Activated CD4-positive, alpha-beta T cell treated with anti-CD3 and anti-CD28 coated beads, Interleukin-2, amount 10 ng/mL, durations not matched to agents 7 days and 5 days (primary cell): ENCODE results near the gene PEX11G. TPM values are rescaled to one million over a fixed set of nuclear protein-coding genes. Genes with fewer than 3 reads are reported as not detected.
A peak's percentile ranks its signal among the peaks of the same experiment; 100 is the strongest.

Source experiments
- CTCF ChIA-PET: fragments of 350-600 bp; sonication (Branson Sonifier 250); formaldehyde crosslinking; loops from one replicate; lab custom pipeline; 2021; ENCODE audit warnings: antibody characterized with exemption; lab: Charles Lee
- POLR2A ChIA-PET: fragments of 350-600 bp; sonication (Branson Sonifier 250); formaldehyde crosslinking; loops from one replicate; lab custom pipeline; 2021; ENCODE audit warnings: antibody characterized with exemption; lab: Charles Lee
- DNase-seq: peaks from one replicate; pipeline ENCODE4 v3.0.0-alpha.2; 2020
- H3K27ac Mint-ChIP-seq: one replicate; pipeline ENCODE4 v1.8.0; 2021; ENCODE audit warnings: mild to moderate bottlenecking, moderate library complexity, mixed read lengths
- H3K27me3 Mint-ChIP-seq: one replicate; pipeline ENCODE4 v1.8.0; 2021; ENCODE audit warnings: mixed read lengths
- H3K36me3 Mint-ChIP-seq: one replicate; pipeline ENCODE4 v1.8.0; 2021; ENCODE audit warnings: low read depth, mixed read lengths
- H3K4me1 Mint-ChIP-seq: one replicate; pipeline ENCODE4 v1.8.0; 2021; ENCODE audit warnings: mixed read lengths
- H3K4me3 Mint-ChIP-seq: one replicate; pipeline ENCODE4 v1.8.0; 2021; ENCODE audit warnings: mild to moderate bottlenecking, moderate library complexity, mixed read lengths
- H3K9me3 Mint-ChIP-seq: one replicate; pipeline ENCODE4 v1.8.0; 2021; ENCODE audit warnings: mixed read lengths
- total RNA-seq, 2 experiments: library from RNA; stranded (reverse); gene quantifications; one replicate each; pipeline ENCODE4 v1.2.3, GENCODE V29; 2021

PEX11G gene
- total RNA-seq, 2 experiments from 2014 or later: 0.46 to 0.67 TPM

DNA sequence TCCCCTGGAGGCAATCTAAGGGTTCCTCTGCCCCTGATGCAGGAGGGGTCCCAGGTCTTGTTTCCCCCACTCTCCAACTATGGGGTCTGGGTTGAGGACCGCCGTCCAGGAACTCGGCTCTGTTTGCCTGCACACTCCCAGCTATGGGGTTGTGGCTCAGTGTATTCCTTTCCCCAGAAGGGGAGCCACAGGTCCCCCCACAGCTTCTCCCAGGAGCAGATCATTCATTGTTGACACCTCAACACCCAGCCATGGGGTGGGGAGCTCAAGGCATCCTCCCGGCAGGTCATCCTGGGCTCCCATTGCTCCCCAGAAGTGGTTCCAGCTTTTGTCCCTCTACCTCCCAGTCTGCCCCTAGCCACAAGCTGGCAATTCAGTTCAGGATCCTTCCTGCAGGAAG lies 28.0 kb upstream of the PEX11G start:
- Mint-ChIP-seq H3K4me3 (peak overlapping the region; percentile 64), H3K36me3 (no peaks in the 10 kb centered on the region), H3K27me3 (peaks cover 25% of the 10 kb centered on the region), H3K27ac (no peak overlapping the region), H3K9me3 (no peaks in the 10 kb centered on the region), H3K4me1 (peaks cover 11% of the 10 kb centered on the region)
- POLR2A ChIA-PET: no interaction called here
- CTCF ChIA-PET: interaction anchor here (0.6 kb wide), 1 partner anchor 415 kb away, joined by 3 read pairs; no protein-coding TSS in a partner anchor
- no peak for DNase-seq

GRCh38 chr19:7516333-7516732 lies 27.5 kb upstream of the PEX11G start:
- Mint-ChIP-seq H3K9me3 (no peaks in the 10 kb centered on the region), H3K27ac (no peak overlapping the region)

DNA sequence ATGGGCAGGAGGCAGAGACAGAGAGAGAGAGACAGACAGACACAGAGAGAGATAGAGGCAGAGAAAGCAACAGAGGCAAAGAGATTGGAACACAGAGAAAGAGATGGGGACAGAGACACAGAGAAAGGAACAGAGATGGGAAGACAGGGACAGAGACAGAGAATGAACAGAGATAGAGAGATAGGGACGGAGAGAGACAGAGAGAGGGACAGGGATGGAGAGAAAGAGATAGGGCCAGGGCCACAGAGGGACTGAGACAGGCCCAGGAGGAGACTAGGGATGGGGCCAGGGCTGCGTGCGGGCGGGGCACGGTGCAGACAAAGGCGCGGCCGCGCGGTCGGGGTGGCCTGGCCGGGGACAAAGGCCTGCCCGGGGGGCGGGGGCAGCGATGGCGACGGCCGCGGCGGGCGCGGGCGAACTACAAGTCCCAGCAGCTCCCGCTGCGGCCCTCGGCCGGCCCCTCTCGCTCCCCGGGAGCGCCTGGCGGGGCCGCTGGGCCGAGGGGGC lies 26.9 kb upstream of the PEX11G start, which contains the start of gene ZNF358:
TSS of gene ZNF358 (plus strand) at position 459 of the 507 bp plus-strand sequence. CDS start 3,140 bp downstream, outside the sequence.
- DNase-seq: peak; percentile 33

More at GRCh38 chr19:7516333-7516732, 27.5 kb upstream of the PEX11G start:
- no peaks in the 10 kb centered on the region for H3K36me3 Mint-ChIP-seq
- H3K27me3 Mint-ChIP-seq: peaks cover 25% of the 10 kb centered on the region
- POLR2A ChIA-PET: interaction anchor here (0.6 kb wide), 1 partner anchor 151 kb away, joined by 3 read pairs; no protein-coding TSS in a partner anchor
- peak overlapping the region; percentile 64 for H3K4me3 Mint-ChIP-seq
- CTCF ChIA-PET: interaction anchor here (0.6 kb wide), 1 partner anchor 415 kb away, joined by 3 read pairs; no protein-coding TSS in a partner anchor
- DNase-seq: no peak
- peaks cover 8% of the 10 kb centered on the region for H3K4me1 Mint-ChIP-seq

GRCh38 chr19:7515110-7515644 lies 26.3 kb upstream of the PEX11G start:
- ChIA-PET CTCF (no interaction called here), POLR2A (no interaction called here)
- DNase-seq: no peak
- Mint-ChIP-seq H3K4me1 (peaks cover 7% of the 10 kb centered on the region), H3K27me3 (peaks cover 25% of the 10 kb centered on the region), H3K4me3 (peak overlapping the region; percentile 59), H3K9me3 (no peaks in the 10 kb centered on the region), H3K27ac (peak overlapping the region; percentile 61), H3K36me3 (no peaks in the 10 kb centered on the region)

More for the DNA sequence above, 26.9 kb upstream of the PEX11G start, which contains the start of gene ZNF358:
- Mint-ChIP-seq H3K4me3 (peak within 1 kb of the TSS; percentile 64), H3K36me3 (no peaks in the 10 kb centered on the region), H3K9me3 (no peaks in the 10 kb centered on the region), H3K4me1 (peaks cover 7% of the 10 kb centered on the region), H3K27me3 (peaks cover 25% of the 10 kb centered on the region), H3K27ac (peak within 1 kb of the TSS; percentile 61)
- CTCF ChIA-PET: no interaction called here
- POLR2A ChIA-PET: interaction anchor here (0.6 kb wide), 1 partner anchor 151 kb away, joined by 3 read pairs; no protein-coding TSS in a partner anchor

DNA sequence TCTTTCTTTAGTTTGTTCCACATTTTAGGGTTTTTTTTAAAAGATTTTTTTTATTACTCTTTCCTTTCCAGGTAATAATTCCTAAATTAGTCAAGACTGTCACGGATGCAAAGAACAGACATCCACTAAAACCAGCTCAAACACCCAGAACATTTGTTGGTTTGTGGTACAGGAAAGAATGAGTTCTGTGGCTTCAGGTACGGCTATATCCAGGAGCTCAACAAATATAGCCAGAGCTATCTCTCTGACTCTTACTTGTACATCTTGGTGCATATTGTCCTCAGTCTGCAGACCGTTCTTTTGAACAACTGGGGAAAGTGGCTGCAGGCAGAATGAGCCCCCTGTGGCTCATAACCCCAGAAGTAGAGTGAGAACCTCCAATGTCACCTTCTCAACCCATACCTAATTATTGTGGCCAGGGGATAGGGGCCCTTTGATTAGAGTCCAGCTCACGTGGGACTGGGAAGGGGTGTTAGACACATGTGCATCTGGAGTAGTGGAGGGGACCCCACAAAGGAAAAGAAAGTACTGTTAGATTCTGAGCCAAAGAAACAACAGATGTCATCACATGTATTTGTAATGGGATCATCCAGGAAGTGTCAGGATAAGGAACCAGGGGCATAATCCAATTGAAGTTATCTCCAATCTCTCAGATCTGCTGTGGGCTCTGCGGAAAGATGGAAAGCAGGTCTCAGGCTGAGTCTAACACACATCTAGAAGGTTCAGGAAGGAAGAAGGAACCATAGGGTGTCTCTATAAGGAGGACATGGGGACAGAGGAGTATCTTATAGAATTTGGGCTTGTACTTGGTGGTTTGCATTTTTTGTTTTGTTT lies 25.2 kb upstream of the PEX11G start:
- no peak overlapping the region for H3K27ac Mint-ChIP-seq
- CTCF ChIA-PET: interaction anchor here (1.2 kb wide), 1 partner anchor 116 kb away, joined by 3 read pairs; no protein-coding TSS in a partner anchor
- H3K36me3 Mint-ChIP-seq: no peaks in the 10 kb centered on the region
- no peak overlapping the region for H3K4me3 Mint-ChIP-seq
- DNase-seq: no peak
- POLR2A ChIA-PET: no interaction called here
- H3K9me3 Mint-ChIP-seq: no peaks in the 10 kb centered on the region
- H3K4me1 Mint-ChIP-seq: peaks cover 7% of the 10 kb centered on the region
- peaks cover 25% of the 10 kb centered on the region for H3K27me3 Mint-ChIP-seq

GRCh38 chr19:7512400-7512851 lies 23.6 kb upstream of the PEX11G start:
- H3K27me3 Mint-ChIP-seq: peaks cover 22% of the 10 kb centered on the region
- no peaks in the 10 kb centered on the region for H3K36me3 Mint-ChIP-seq
- H3K4me1 Mint-ChIP-seq: peaks cover 7% of the 10 kb centered on the region
- no peaks in the 10 kb centered on the region for H3K9me3 Mint-ChIP-seq
- DNase-seq: no peak
- CTCF ChIA-PET: interaction anchor here (0.9 kb wide), 1 partner anchor 9 kb away, joined by 3 read pairs; no protein-coding TSS in a partner anchor
- POLR2A ChIA-PET: no interaction called here
- no peak overlapping the region for H3K27ac Mint-ChIP-seq
- no peak overlapping the region for H3K4me3 Mint-ChIP-seq

GRCh38 chr19:7509625-7510024 lies 20.8 kb upstream of the PEX11G start:
- DNase-seq: peak; percentile 45
- H3K27ac Mint-ChIP-seq: no peak overlapping the region
- H3K4me1 Mint-ChIP-seq: peaks cover 14% of the 10 kb centered on the region
- H3K9me3 Mint-ChIP-seq: no peaks in the 10 kb centered on the region
- no peaks in the 10 kb centered on the region for H3K36me3 Mint-ChIP-seq
- POLR2A ChIA-PET: no interaction called here
- CTCF ChIA-PET: interaction anchor here (1.8 to 2.1 kb wide), 2 partner anchors 13 to 25 kb away, joined by 5 to 9 read pairs; partner anchors contain the start of gene MCOLN1
- no peak overlapping the region for H3K4me3 Mint-ChIP-seq
- H3K27me3 Mint-ChIP-seq: peaks cover 13% of the 10 kb centered on the region

DNA sequence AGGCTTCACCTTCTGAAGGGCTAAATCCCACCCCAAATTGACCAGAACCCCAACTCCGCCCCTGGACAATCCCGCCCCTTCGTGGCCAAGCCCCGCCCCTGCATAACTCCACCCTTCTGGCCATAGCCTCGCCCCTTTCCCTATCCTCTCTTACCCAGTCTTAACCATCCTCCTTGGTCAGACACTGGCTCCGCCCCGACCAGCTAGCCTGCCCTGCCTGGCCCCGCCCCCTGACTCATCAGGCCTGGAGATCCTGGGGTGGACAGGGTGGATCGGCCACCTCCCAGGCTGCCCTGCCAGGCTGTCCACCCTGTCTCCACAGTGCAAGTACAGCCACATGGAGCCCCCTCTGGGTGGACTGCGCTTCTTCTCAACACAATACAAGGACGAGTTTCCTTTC lies 19.0 kb upstream of the PEX11G start:
- H3K27ac Mint-ChIP-seq: no peak overlapping the region
- POLR2A ChIA-PET: no interaction called here
- H3K27me3 Mint-ChIP-seq: peaks cover 12% of the 10 kb centered on the region
- DNase-seq: no peak
- no peaks in the 10 kb centered on the region for H3K9me3 Mint-ChIP-seq
- H3K4me1 Mint-ChIP-seq: peaks cover 14% of the 10 kb centered on the region
- CTCF ChIA-PET: interaction anchor here (0.6 to 0.9 kb wide), 2 partner anchors 11 to 408 kb away, joined by 3 to 4 read pairs; a partner anchor contains a TSS
- no peaks in the 10 kb centered on the region for H3K36me3 Mint-ChIP-seq
- H3K4me3 Mint-ChIP-seq: no peak overlapping the region

DNA sequence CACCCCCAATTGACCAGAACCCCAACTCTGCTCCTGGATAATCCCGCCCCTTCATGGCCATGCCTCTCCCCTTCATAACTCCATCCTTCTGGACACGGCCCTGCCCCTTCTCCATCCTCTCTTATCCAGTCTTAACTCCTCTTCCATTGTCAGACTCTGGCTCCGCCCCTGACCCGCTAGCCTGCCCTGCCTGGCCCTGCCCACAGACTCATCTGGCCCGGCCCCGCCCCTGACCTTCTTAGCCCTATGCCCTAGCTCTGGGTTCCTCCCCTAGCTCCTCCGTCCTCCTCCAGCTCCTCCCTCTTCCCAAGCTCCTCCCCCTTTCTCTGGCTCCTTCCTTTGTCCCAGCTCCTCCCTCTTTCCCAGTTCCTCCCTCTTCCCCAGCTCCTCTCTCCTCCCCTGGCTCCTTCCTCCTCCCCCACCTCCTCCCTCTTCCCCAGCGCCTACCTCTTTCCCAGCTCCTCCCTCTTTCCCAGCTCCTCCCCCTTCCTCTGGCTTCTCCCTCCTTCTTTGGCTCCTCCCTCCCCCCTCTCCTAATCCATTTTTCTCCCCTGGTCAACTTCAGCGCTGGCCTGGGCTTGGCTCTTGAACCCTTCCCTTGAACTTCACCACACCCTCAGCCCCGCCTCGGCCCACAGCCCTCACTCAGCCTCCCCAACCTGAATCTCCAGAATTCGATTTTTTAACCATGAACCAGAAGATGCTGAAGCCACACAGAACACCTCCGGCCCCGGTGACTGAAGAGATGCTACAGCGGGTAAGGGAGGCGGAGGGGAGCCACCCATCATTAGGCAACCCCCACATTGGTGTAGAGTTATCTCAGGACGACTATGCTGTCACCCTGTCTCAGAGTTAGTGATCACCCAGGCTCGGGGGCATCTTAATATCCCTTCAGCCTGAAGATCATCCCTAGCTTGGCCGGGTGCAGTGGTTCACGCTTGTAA lies 17.8 kb upstream of the PEX11G start:
- H3K36me3 Mint-ChIP-seq: no peaks in the 10 kb centered on the region
- no peak overlapping the region for H3K27ac Mint-ChIP-seq
- H3K9me3 Mint-ChIP-seq: no peaks in the 10 kb centered on the region
- H3K4me1 Mint-ChIP-seq: peaks cover 14% of the 10 kb centered on the region
- H3K27me3 Mint-ChIP-seq: peaks cover 19% of the 10 kb centered on the region
- DNase-seq: peak; percentile 48
- no peak overlapping the region for H3K4me3 Mint-ChIP-seq
- ChIA-PET CTCF (interaction anchor here (0.8 to 1.1 kb wide), 3 partner anchors 9 to 16 kb away, joined by 4 to 6 read pairs (median 4); partner anchors contain the start of gene MCOLN1), POLR2A (interaction anchor here (0.6 kb wide), 1 partner anchor 39 kb away, joined by 3 read pairs; no protein-coding TSS in a partner anchor)

- H3K27me3 Mint-ChIP-seq: peaks cover 24% of the 10 kb centered on the region
- no peaks in the 10 kb centered on the region for H3K36me3 Mint-ChIP-seq
- ChIA-PET CTCF (interaction anchor here (0.8 to 1.1 kb wide), 2 partner anchors 9 to 16 kb away, joined by 4 to 6 read pairs; partner anchors contain the start of gene MCOLN1), POLR2A (interaction anchor here (0.6 kb wide), 1 partner anchor 38 kb away, joined by 3 read pairs; no protein-coding TSS in a partner anchor)
- no peaks in the 10 kb centered on the region for H3K9me3 Mint-ChIP-seq
- no peak overlapping the region for H3K27ac Mint-ChIP-seq
- H3K4me3 Mint-ChIP-seq: no peak overlapping the region
- peaks cover 14% of the 10 kb centered on the region for H3K4me1 Mint-ChIP-seq
- DNase-seq: no peak
Observed at GRCh38 chr19:7505682-7506384, 17.0 kb upstream of the PEX11G start.

GRCh38 chr19:7505288-7505681 lies 16.4 kb upstream of the PEX11G start:
- POLR2A ChIA-PET: no interaction called here
- Mint-ChIP-seq H3K4me3 (no peak overlapping the region), H3K27me3 (peaks cover 26% of the 10 kb centered on the region)

More at GRCh38 chr19:7505288-7505681, 16.4 kb upstream of the PEX11G start:
- Mint-ChIP-seq H3K36me3 (no peaks in the 10 kb centered on the region), H3K4me1 (peaks cover 14% of the 10 kb centered on the region), H3K27ac (no peak overlapping the region), H3K9me3 (no peaks in the 10 kb centered on the region)
- DNase-seq: no peak
- CTCF ChIA-PET: no interaction called here
